Measurements from ENCODE around the gene BARX1. TPM values are rescaled to one million over a fixed set of nuclear protein-coding genes. Genes with fewer than 3 reads are reported as not detected.

BARX1 gene
- total RNA-seq, 4 donors from 2014 or later: not detected

GRCh38 chr9:93937193-93937592, 18.0 kb downstream of the BARX1 start:
- intact Hi-C loops (cut with DNase I; ENCODE audit: low total_unique reads): no loop called here
- 48 to 71% methylated on average over 1 of the region's 1 CpG for WGBS, 2 donors
- no peak overlapping the region for H3K4me3 ChIP-seq (ENCODE audit: low read depth, poor library complexity, severe bottlenecking)
- TF ChIP-seq CTCF (IDR thresholded peaks at IDR 0.05): no peak
- no peak for TF ChIP-seq POLR2A (IDR thresholded peaks at IDR 0.05)
- DNase-seq (ENCODE audit: low spot score in 2 of 2): no peak

DNA sequence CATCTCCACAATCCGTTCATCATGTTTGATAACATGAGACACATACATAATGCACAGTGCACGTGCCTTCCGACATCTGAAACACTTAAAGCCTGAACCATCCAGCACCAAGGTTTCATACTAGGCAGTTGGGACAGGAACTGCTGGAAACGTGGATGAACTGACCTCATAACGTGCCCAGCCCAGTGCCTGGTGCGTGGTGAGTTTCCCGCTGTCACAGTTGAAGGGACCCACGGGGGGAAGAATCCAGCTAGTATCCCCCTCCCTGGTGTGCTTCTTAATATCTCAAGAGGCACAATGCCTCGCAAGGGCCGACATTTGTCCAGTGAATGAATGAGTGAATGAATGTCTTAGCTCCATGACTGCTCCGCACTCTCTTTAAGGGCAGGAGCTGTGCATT, 23.2 kb downstream of the BARX1 start:
- DNase-seq (ENCODE audit: low spot score in 2 of 2): no peak
- 86 to 88% methylated on average over 11 of the region's 11 CpGs for WGBS, 2 donors
- intact Hi-C loops (cut with DNase I; ENCODE audit: low total_unique reads): no loop called here
- TF ChIP-seq POLR2A (IDR thresholded peaks at IDR 0.05) (no peak), CTCF (IDR thresholded peaks at IDR 0.05) (no peak)
- H3K4me3 ChIP-seq (ENCODE audit: low read depth, poor library complexity, severe bottlenecking): no peak overlapping the region

GRCh38 chr9:93930070-93930469, 25.1 kb downstream of the BARX1 start:
- no peak for DNase-seq (ENCODE audit: low spot score in 2 of 2)
- no peak overlapping the region for H3K4me3 ChIP-seq (ENCODE audit: low read depth, poor library complexity, severe bottlenecking)
- TF ChIP-seq POLR2A (IDR thresholded peaks at IDR 0.05) (no peak), CTCF (IDR thresholded peaks at IDR 0.05) (no peak)
- WGBS, 2 donors: 36 to 44% methylated on average over 8 of the region's 8 CpGs
- intact Hi-C loops (cut with DNase I; ENCODE audit: low total_unique reads): no loop called here

- H3K4me3 ChIP-seq (ENCODE audit: low read depth, poor library complexity, severe bottlenecking): no peak overlapping the region
- TF ChIP-seq CTCF (IDR thresholded peaks at IDR 0.05): no peak
- no peak for TF ChIP-seq POLR2A (IDR thresholded peaks at IDR 0.05)
- WGBS, 2 donors: 76 to 82% methylated on average over 1 of the region's 1 CpG
- intact Hi-C loops (cut with DNase I; ENCODE audit: low total_unique reads): no loop called here
- no peak for DNase-seq (ENCODE audit: low spot score in 2 of 2)
These were observed 25.9 kb downstream of the BARX1 start for GRCh38 chr9:93929231-93929630.

GRCh38 chr9:93922535-93922934, 32.6 kb downstream of the BARX1 start:
- intact Hi-C loops (cut with DNase I; ENCODE audit: low total_unique reads): no loop called here
- TF ChIP-seq POLR2A (IDR thresholded peaks at IDR 0.05) (no peak), CTCF (IDR thresholded peaks at IDR 0.05) (no peak)
- DNase-seq (ENCODE audit: low spot score in 2 of 2): no peak
- WGBS, 2 donors: 75% methylated on average over 4 of the region's 4 CpGs
- no peak overlapping the region for H3K4me3 ChIP-seq (ENCODE audit: low read depth, poor library complexity, severe bottlenecking)

DNA sequence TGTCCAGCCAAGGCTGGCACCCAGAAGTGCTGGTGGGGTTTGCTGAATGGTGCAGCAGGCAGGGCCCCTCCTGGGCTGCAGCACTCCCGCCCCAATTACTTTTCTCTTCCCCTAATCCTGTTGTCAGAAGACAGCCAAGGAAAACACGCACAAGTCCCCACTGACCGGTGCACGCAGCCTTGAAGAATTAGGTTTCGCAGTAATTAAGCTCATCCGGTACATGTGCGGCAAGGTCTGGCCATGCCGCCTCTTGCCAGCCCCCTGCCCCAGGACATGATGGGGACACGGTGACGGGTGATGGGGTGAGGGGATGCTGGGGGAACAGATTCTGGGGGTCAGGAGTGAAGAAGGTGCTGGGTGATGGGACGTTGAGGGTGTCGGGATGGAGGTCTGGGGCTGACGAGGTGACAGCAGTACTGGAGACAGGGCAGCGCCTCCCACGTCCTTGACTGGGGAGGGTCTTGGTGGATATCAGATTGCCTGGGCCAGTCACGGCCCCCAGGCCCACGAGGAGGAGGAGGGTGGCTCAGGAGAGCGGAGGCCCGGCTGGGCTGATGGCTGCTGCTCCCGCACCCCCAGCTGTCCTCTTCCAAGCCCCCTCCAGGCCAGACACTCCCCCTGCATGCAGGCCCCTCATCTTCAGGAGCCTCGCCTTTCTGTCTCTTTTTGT, 34.9 kb downstream of the BARX1 start:
- intact Hi-C loops (cut with DNase I; ENCODE audit: low total_unique reads): no loop called here
- TF ChIP-seq CTCF (IDR thresholded peaks at IDR 0.05) (no peak), POLR2A (IDR thresholded peaks at IDR 0.05) (no peak)
- no peak for DNase-seq (ENCODE audit: low spot score in 2 of 2)
- no peak overlapping the region for H3K4me3 ChIP-seq (ENCODE audit: low read depth, poor library complexity, severe bottlenecking)
- 75 to 79% methylated on average over 21 of the region's 21 CpGs for WGBS, 2 donors
